HCT116 (cell line): ENCODE results near the gene TTC23L. TPM values are rescaled to one million over a fixed set of nuclear protein-coding genes. Genes with fewer than 3 reads are reported as not detected.

ENCODE experiments used
- ATAC-seq: fragments of 200-7000 bp; cut with Tn5 transposase; 2 replicates; pipeline ENCODE4 v1.9.1; 2020; ENCODE audit warnings: mild to moderate bottlenecking, moderate library complexity
- BruUV-seq: library from RNA; stranded (reverse); fragments of 400-500 nt; replicated peaks from 2 replicates; lab custom pipeline; 2021; lab: Mats Ljungman, UMichigan
- CTCF ChIA-PET: fragments of 300-600 bp; sonication (Branson Sonifier 250); formaldehyde crosslinking; loops from one replicate; lab custom pipeline; 2021; ENCODE audit warnings: antibody characterized with exemption; lab: Charles Lee
- POLR2A ChIA-PET: fragments of 300-600, 350-600 bp; sonication (Branson Sonifier 250); formaldehyde crosslinking; loops from one replicate; lab custom pipeline; 2021; ENCODE audit warnings: antibody characterized with exemption; lab: Charles Lee
- RAD21 ChIA-PET, 2 experiments: fragments of 300-600 bp; sonication (Branson Sonifier 250); formaldehyde crosslinking; loops; one replicate each; lab custom pipeline; 2023; ENCODE audit warnings: low total read pairs in 2 of 2; ENCODE audit not compliant: uncharacterized antibody in 2 of 2, unreplicated experiment in 2 of 2, low non-redundant PET in 1 of 2; lab: Charles Lee
- DNase-seq: peaks from one replicate; pipeline ENCODE4 v3.0.0-alpha.2; 2010; ENCODE audit warnings: low read depth, low spot score
- H2AFZ ChIP-seq: fragments of 200-600 bp; shearing (Covaris generic), sonication (generic); 2 replicates; pipeline ENCODE4 v1.6.1; 2017; ENCODE audit warnings: low read depth, mixed run types, mixed read lengths, antibody characterized with exemption, low read length; ENCODE audit not compliant: poor library complexity, severe bottlenecking
- H3K27ac ChIP-seq: 2 replicates; pipeline ENCODE4 v1.5.1; 2012; ENCODE audit warnings: low read depth, low read length
- H3K27me3 ChIP-seq: fragments of 200-600 bp; sonication (generic); 2 replicates; pipeline ENCODE4 v1.6.1; 2016; ENCODE audit warnings: mixed run types, low read length, mixed read lengths; ENCODE audit not compliant: insufficient read depth
- H3K36me3 ChIP-seq, 2 experiments: fragments of 200-500 bp in 1 of 2; fragments of 200-600 bp in 1 of 2; sonication (Bioruptor generic) in 1 of 2; sonication (generic) in 1 of 2; 2 replicates each; pipeline versions ENCODE4 v1.5.1 to v1.6.1; 2014 to 2016; ENCODE audit warnings: low read length in 2 of 2, inconsistent platforms in 1 of 2, mixed read lengths in 1 of 2, mixed run types in 1 of 2; ENCODE audit not compliant: insufficient read depth in 2 of 2, control insufficient read depth in 1 of 2
- H3K4me1 ChIP-seq, 2 experiments: fragments of 200-600 bp in 1 of 2; sonication (generic) in 1 of 2; 2 replicates each; pipeline versions ENCODE4 v1.5.1 to v1.6.1; 2012 to 2017; ENCODE audit warnings: low read length in 2 of 2, inconsistent platforms in 1 of 2, mild to moderate bottlenecking in 1 of 2, mixed read lengths in 1 of 2, mixed run types in 1 of 2, moderate library complexity in 1 of 2; ENCODE audit not compliant: insufficient read depth in 2 of 2, control insufficient read depth in 1 of 2
- H3K4me2 ChIP-seq: fragments of 200-600 bp; sonication (generic); 2 replicates; pipeline ENCODE4 v1.6.1; 2017; ENCODE audit warnings: mixed run types, low read length, mixed read lengths
- H3K4me3 ChIP-seq, 2 experiments: fragments of 200-600 bp in 1 of 2; sonication (generic) in 1 of 2; replicated peaks in 1 of 2; 2 replicates each; pipeline ENCODE4 v1.5.1; 2011 to 2016; ENCODE audit warnings: low read length in 2 of 2, control low read depth in 1 of 2, low read depth in 1 of 2, mild to moderate bottlenecking in 1 of 2, mixed read lengths in 1 of 2, mixed run types in 1 of 2
- H3K79me2 ChIP-seq: fragments of 200-600 bp; sonication (generic); 2 replicates; pipeline ENCODE4 v1.6.1; 2017; ENCODE audit warnings: mild to moderate bottlenecking, mixed run types, low read length, moderate library complexity, mixed read lengths; ENCODE audit not compliant: insufficient read depth
- H3K9ac ChIP-seq: fragments of 200-600 bp; sonication (generic); 2 replicates; pipeline ENCODE4 v1.6.1; 2016; ENCODE audit warnings: low read length, mixed read lengths
- H3K9me2 ChIP-seq: fragments of 200-600 bp; sonication (generic), shearing (Covaris generic); 2 replicates; pipeline ENCODE4 v1.6.1; 2017; ENCODE audit warnings: mixed run types, mild to moderate bottlenecking, moderate library complexity; ENCODE audit not compliant: insufficient read depth
- H3K9me3 ChIP-seq, 2 experiments: fragments of 200-500 bp in 1 of 2; fragments of 200-600 bp in 1 of 2; sonication (Bioruptor generic) in 1 of 2; sonication (generic) in 1 of 2; 2 replicates each; pipeline ENCODE4 v1.6.1; 2014 to 2017; ENCODE audit warnings: low read length in 2 of 2, mixed read lengths in 2 of 2, inconsistent platforms in 1 of 2, low read depth in 1 of 2, mild to moderate bottlenecking in 1 of 2, mixed run types in 1 of 2, moderate library complexity in 1 of 2; ENCODE audit not compliant: control insufficient read depth in 1 of 2, insufficient read depth in 1 of 2
- H4K20me1 ChIP-seq: fragments of 200-600 bp; sonication (generic), shearing (Covaris generic); 2 replicates; pipeline ENCODE4 v1.6.1; 2017; ENCODE audit warnings: mixed run types, mild to moderate bottlenecking, moderate library complexity; ENCODE audit not compliant: insufficient read depth
- CBX3 ChIP-seq: IDR thresholded peaks from 2 replicates; pipeline ENCODE4 v1.6.1; 2012; ENCODE audit warnings: low read depth
- EGR1 ChIP-seq: IDR thresholded peaks from 2 replicates; pipeline ENCODE4 v1.6.1; 2012; ENCODE audit warnings: low read depth
- EZH2 ChIP-seq: fragments of 200-600 bp; sonication (generic); IDR thresholded peaks from 2 replicates; pipeline ENCODE4 v1.6.1; 2017; ENCODE audit warnings: antibody characterized with exemption, mixed run types
- SRF ChIP-seq: IDR thresholded peaks from 2 replicates; pipeline ENCODE4 v1.6.1; 2012; ENCODE audit warnings: low read depth
- TCF7L2 ChIP-seq: IDR thresholded peaks from 2 replicates; pipeline ENCODE4 v1.7.0; 2011; ENCODE audit warnings: borderline replicate concordance, inconsistent platforms; ENCODE audit not compliant: insufficient read depth, insufficient read length; ENCODE audit errors: extremely low read depth
- YY1 ChIP-seq: IDR thresholded peaks from 2 replicates; pipeline ENCODE4 v1.6.1; 2011; ENCODE audit warnings: low read length, low read depth, moderate library complexity, mild to moderate bottlenecking; ENCODE audit not compliant: insufficient replicate concordance; ENCODE audit errors: extremely low read depth
- ZFX ChIP-seq: fragments of 450-650 bp; IDR thresholded peaks from 2 replicates; pipeline ENCODE4 v1.6.1; 2017
- intact Hi-C: fragments of 100-400 bp; cut with micrococcal nuclease; formaldehyde crosslinking; loops from 2 replicates; pipeline ENCODE4 v1.10.0; 2022
- total RNA-seq: library from RNA; stranded (reverse); gene quantifications from one replicate; pipeline ENCODE4 v1.2.1, GENCODE V29; 2021; ENCODE audit not compliant: unreplicated experiment
- TF ChIP-seq, protein P1 (sequence below): IDR thresholded peaks from 2 replicates; pipeline ENCODE4 v1.6.1; 2012; ENCODE audit warnings: low read depth

The TTC23L gene
- total RNA-seq, 1 experiment from 2014 or later, result 1.0 TPM

DNA sequence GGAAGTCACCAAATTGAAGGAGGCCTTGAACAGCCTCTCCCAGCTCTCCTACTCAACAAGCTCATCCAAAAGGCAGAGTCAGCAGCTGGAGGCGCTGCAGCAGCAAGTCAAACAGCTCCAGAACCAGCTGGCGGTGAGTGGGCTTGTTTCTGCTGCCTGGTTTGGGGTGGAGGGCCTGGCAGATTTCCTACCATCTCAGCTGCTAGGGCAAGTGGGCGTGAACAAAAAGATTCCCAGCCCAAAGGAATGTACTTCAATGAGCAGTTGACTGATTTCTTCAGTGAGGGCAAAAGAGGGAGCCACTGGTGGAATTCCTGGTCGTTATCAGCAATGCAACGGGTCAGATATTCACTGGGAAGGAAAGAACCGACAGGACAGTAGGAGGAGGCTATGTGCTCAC, 12.6 kb upstream of the TTC23L start:
- DNase-seq (no peak), ATAC-seq (no peak)
- intact Hi-C loops, result no loop called here
- Histone ChIP-seq H2AFZ (no peak overlapping the region), H3K4me1 (no peaks in the 10 kb centered on the region), H3K4me3 (no peak overlapping the region), H3K4me2 (no peak overlapping the region), H3K36me3 (peaks cover 12 to 22% of the 10 kb centered on the region in 2 experiments; a peak in 3 of 4 replicates), H3K9ac (no peak overlapping the region), H3K27me3 (no peaks in the 10 kb centered on the region), H3K27ac (no peak overlapping the region), H3K79me2 (no peaks in the 10 kb centered on the region), H4K20me1 (no peaks in the 10 kb centered on the region), H3K9me2 (no peaks in the 10 kb centered on the region), H3K9me3 (no peaks in the 10 kb centered on the region)
- TF ChIP-seq SRF, result no peak
- no peak for TF ChIP-seq EZH2
- no peak for TF ChIP-seq CBX3
- TF ChIP-seq EGR1, result no peak
- no peak for TF ChIP-seq ZFX
- no peak for TF ChIP-seq TCF7L2
- TF ChIP-seq YY1, result no peak
- TF ChIP-seq, protein P1, sequence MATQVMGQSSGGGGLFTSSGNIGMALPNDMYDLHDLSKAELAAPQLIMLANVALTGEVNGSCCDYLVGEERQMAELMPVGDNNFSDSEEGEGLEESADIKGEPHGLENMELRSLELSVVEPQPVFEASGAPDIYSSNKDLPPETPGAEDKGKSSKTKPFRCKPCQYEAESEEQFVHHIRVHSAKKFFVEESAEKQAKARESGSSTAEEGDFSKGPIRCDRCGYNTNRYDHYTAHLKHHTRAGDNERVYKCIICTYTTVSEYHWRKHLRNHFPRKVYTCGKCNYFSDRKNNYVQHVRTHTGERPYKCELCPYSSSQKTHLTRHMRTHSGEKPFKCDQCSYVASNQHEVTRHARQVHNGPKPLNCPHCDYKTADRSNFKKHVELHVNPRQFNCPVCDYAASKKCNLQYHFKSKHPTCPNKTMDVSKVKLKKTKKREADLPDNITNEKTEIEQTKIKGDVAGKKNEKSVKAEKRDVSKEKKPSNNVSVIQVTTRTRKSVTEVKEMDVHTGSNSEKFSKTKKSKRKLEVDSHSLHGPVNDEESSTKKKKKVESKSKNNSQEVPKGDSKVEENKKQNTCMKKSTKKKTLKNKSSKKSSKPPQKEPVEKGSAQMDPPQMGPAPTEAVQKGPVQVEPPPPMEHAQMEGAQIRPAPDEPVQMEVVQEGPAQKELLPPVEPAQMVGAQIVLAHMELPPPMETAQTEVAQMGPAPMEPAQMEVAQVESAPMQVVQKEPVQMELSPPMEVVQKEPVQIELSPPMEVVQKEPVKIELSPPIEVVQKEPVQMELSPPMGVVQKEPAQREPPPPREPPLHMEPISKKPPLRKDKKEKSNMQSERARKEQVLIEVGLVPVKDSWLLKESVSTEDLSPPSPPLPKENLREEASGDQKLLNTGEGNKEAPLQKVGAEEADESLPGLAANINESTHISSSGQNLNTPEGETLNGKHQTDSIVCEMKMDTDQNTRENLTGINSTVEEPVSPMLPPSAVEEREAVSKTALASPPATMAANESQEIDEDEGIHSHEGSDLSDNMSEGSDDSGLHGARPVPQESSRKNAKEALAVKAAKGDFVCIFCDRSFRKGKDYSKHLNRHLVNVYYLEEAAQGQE, result no peak
- POLR2A ChIA-PET, result no interaction called here
- CTCF ChIA-PET, result no interaction called here
- no TSS peak for BruUV-seq
- RAD21 ChIA-PET, result no interaction called here
